GM21367 (cell line): ENCODE measurements around the gene DDX3X.

ENCODE experiments used
- ATAC-seq: cut with Tn5 transposase; IDR thresholded peaks from one replicate; pipeline ENCODE4 v1.9.1; 2021; ENCODE audit not compliant: unreplicated experiment

DDX3X gene

DNA sequence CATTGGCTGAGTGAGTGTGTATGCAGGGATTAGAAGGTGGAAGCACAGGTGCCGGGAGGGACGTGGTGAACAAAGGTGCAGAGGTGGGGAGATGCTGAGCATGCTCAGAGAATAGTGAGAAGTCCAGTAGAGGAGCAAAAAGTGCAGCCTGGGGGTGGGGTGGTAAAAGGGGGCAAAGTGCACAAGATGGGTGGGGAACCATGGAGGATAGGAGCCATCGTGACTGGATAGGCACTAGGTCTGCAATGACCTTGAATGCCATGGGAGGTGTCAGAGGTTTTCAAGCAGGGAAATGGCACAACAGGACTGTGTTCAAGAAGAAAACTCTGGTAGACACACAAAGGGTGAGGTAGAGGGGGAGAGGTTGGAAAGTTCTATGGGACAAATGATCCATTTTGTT, 6.6 kb upstream of the DDX3X start:
- no peak for ATAC-seq

DNA sequence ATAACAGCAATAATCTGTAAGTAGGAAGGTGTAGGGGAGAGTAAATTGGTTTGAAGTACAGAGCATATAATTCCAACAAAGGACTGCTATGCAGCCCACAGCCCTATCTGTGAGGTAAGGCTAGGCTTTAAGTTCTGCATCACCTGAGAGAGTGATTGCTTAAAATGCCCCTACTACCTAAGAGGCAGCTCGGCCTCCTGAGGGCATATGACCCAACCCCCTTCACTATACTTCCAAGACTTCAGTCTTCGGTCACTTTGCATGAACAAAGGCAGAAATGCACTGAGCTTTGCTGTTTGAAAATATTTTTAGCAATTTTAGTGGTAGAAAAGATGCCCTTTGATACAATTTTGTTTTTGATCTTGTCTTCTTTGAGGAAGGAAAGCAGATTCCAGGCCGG, 4.9 kb upstream of the DDX3X start:
- ATAC-seq = no peak

DNA sequence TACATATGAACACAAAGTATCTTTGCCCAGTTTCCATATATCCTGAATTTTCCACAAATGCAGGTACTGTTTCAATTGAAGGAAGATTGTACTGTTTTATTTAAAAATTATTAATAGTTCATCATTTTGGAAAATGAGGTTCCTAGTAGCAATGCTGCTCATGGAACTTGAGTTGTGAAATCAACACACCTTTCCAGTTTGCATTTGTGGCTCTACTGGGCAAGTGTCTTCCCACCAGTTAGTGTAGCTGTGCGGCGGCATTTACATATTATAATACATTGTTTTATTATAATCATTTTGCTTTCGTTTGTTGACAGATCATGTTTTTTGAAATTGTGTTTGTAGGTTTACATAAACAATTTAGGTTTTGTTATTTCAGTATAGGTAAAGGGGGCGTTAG, 2.0 kb upstream of the DDX3X start:
- no peak for ATAC-seq

DNA sequence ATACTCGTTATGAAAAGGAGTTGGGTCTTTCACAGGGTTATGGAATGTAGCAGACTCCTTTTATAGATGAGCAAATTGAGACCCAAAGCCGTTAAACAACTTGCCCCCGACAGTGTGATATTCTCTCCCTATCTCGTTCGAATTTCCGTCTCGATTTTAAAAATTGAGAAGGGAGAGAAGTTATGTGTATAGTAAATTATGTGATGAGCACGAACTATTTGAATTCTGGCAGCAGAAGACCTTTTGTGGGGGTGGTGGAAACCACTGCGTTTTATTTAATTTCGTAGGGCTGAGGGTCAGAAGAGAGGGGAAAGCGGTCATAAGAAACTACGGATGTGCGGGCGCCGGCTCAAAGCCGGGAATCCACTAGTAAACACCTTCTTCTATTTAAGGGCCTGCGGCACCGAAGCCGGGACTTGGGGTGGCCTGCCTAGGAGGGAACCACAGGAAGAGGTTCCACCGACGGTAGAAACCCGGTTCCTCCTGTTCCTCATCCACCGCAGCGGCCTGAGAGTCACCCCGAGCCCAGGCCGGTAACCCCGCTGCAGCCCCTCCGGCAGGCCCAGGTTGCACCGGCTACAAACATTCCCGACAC, 1.5 kb upstream of the DDX3X start:
- no peak for ATAC-seq

DNA sequence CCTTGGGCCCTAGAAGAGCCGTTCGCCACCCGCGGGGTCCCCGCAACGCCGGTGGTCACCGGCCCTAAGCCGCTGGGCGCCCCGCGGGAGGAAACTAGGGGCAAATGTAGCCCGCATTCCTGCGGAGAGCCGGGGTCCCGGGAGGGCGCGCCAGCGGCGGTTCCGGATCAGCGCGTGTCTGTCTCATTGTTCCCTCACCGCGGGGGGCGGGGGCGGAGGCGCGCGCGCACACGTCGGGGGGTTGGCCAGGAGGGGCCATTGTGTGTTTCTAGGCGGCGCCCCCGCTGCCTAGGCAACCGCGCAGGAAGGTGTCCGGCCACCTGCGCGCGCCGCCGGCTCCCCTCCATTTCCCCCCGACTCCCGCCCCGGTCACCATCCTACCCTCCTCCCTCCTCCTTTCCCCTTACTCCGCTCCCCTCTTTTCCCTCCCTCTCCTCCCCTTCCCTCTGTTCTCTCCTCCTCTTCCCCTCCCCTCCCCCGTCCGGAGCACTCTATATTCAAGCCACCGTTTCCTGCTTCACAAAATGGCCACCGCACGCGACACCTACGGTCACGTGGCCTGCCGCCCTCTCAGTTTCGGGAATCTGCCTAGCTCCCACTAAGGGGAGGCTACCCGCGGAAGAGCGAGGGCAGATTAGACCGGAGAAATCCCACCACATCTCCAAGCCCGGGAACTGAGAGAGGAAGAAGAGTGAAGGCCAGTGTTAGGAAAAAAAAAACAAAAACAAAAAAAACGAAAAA, 789 bp upstream of the DDX3X start:
- ATAC-seq = no peak

DNA sequence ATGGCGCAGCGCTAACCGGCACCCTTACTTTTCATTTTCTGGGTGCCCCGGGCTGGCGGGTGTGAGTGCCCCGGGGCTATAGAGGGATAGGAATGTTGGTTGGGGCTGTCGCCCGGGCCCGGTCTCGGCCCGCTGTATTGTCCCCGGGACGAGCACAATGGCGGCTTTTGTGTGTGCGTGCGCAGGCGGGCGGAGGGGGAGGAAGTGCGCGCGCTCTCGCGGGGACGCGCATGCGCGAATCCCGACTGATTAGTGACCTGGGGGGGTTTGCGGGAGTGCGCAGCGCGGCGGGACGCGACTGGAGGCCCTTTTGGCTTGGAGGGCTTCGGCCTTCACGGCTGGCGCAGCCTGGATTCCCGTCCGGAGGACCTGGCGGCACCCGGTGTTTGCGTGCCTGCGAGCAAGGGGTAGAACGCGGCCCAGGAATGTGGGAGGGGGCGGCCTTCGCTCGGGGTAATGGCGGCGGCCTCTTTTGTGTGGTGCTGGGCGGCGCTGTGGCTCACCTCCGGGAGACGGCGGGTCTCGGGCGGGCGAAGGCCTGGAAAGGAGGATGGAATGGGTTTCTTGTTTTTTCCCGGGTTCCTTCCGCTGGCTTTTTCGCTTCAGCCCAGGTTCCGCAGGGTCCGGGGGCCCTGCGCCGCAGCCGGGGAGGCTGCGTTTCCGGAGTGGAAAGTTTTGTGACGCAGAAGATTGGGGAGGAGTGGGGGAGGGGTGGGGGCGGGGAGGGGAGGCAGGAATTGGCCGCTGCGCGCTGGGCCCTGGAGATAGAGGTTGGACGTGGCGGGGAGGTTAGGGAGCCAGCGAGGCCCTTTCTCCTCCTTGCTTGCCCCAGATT, 618 bp downstream of the DDX3X start:
- ATAC-seq = peak; percentile 25

DNA sequence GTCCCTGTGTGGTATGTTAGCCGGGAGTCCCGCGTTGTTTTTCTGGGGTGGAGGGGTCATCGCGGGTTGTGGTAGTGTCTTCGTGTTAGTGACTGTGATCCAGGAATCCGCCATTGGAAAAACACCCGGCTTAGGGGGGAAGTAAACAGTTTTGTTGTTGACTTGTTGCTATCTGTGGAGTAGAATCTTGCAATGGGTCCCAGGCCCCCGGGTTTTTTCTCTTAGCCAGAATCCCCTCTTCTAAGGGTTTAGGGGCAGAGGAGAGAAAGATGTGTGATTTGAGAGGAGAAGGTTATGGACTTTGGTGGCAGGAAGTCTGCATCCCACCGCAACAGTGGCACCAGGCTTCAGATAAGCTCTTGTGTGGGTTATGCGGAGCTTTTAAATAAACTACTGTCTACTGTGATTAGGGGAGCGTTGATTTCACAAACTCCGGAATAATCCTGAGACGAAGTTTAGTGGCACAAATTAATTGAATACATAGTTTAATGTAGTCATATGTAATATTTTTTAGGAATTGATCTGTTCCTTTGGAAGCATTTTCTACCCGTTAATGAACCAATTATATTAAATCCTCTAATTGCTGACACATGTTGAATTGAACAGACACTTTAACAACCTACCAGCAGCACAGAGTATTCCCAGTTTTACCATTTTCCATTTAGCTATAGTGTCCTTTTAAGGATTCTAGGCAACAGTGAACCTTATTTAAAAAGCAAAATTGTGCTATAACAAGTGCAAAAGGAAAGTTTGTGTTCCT, 1.4 kb downstream of the DDX3X start:
- ATAC-seq = no peak

DNA sequence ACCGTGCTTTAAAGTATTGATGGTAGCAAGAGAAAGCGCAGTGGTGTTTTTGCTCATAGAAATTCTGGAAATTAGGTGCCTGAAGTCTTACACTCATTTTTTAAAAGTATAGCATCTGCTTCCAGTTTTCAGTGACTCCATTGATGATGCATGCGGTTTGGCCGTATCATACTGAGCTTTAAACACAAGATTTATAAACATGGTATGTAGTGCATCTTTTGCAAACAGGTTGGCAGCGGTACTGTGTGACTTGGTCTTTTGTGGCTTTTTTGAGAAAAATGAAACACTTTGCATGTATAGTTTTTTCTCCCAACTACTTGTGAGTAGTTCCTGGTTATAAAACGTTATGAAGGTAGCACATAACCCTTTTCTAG, 2.0 kb downstream of the DDX3X start:
- no peak for ATAC-seq

DNA sequence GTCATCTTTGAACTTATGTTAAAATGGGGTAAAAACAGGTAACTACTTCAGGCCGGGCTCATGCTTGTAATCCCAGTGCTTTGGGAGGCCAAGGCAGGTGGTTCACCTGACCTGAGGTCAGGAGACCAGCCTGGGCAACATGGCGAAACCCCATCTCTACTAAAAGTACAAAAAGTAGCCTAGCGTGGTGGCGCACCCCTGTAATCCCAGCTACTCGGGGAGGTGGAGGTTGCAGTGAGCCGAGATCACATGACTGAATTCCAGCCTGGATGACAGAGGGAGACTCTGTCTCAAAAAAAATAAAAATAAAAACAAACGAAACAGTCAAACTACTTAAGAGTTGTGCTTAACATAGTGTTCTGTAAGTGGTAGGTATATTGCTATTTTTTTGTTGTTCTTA, 2.5 kb downstream of the DDX3X start:
- ATAC-seq = no peak

DNA sequence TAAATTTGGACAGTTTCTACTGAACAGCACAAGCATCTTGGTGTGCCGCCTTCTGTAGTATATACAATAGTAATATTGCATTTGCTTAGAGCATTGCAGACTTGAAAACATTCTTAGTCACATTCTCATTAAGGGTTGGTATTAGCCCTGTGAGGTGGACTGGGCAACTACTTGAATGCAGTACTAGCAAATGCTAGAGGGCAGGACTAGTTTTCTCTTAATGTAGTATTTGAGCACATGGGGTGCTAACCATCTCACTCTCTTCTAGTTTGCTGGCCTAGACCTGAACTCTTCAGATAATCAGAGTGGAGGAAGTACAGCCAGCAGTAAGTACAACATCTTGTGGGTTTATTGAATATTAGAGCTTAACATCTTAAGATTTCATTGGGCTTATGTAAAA, 3.2 kb downstream of the DDX3X start:
- no peak for ATAC-seq

DNA sequence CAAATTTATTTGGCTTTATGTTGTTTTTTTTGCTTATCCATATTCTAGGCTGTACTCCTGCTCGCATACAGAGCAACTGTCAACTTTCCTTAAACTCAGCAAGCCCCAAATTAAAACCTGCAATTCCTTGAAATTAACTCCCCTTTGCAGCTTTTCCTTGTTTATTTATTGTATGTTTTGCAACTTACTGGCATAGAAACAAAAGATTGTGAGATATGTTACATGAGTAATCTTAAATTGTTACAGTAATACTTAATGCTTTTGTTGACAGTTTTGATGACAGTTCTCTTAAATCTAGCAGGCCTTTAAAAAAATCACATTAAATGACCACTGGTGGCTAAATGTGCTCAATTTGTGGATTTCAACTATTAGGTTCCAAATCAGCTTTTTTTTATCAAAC, 4.5 kb downstream of the DDX3X start:
- ATAC-seq = no peak

DNA sequence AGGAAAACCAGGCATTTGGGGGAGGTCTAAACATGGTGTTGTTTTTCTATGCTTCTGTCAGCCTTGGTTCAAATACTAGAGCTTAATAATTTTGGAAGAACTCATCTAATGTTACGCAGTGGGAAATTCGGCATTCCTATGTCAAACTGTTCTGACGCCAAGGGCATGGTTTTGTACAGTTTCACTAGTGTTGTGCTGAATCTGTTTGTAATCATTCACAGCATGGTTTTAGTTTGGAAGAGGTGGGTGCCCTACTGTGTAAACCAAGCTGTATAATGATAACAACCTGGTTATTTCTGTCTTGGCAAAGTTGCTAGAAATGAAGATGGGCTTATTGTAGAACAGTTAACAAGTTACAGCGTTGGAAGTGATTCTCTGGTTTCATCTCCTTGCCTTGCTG, 5.2 kb downstream of the DDX3X start:
- no peak for ATAC-seq

DNA sequence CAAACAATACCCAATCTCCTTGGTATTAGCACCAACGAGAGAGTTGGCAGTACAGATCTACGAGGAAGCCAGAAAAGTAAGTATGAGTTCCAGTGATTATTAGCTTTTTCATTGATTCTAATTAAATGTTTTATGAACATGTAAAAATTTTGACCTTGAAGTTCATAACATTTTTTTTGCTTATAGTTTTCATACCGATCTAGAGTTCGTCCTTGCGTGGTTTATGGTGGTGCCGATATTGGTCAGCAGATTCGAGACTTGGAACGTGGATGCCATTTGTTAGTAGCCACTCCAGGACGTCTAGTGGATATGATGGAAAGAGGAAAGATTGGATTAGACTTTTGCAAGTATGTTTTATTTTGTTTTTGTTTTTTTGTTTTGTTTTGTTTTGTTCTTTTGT, 10.1 kb downstream of the DDX3X start:
- ATAC-seq = no peak

DNA sequence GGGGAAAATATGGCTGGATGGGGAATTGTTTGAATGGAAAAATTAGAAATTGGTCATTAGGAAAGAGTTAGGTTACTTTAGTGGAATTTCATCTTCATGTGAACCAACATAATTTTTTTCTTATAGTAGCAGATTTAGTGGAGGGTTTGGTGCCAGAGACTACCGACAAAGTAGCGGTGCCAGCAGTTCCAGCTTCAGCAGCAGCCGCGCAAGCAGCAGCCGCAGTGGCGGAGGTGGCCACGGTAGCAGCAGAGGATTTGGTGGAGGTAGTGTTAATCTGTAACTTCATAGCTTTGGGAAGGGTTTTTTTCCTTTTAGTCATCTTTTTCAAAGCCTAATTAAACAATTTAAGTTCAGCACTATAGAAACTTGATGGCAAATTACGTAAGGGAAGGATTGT, 13.2 kb downstream of the DDX3X start:
- ATAC-seq = no peak

DNA sequence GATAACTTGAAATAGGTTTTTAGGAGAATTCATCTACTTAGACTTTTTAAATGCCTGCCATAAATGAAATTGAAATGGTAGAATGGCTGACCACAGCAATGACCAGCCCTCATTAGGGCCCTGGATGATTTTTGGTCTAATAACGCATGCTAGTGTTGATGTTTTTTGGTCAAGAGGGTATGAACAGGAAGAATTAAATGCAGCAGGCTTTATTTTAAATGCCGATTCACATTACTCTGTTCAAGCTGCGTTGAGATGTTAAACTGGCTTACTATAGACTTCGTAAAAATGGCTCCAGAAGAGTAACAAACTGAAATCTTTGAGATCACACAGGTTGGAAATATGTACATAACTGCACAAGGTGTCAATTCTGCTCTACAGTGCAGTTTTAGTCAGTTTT, 14.6 kb downstream of the DDX3X start:
- no peak for ATAC-seq

DNA sequence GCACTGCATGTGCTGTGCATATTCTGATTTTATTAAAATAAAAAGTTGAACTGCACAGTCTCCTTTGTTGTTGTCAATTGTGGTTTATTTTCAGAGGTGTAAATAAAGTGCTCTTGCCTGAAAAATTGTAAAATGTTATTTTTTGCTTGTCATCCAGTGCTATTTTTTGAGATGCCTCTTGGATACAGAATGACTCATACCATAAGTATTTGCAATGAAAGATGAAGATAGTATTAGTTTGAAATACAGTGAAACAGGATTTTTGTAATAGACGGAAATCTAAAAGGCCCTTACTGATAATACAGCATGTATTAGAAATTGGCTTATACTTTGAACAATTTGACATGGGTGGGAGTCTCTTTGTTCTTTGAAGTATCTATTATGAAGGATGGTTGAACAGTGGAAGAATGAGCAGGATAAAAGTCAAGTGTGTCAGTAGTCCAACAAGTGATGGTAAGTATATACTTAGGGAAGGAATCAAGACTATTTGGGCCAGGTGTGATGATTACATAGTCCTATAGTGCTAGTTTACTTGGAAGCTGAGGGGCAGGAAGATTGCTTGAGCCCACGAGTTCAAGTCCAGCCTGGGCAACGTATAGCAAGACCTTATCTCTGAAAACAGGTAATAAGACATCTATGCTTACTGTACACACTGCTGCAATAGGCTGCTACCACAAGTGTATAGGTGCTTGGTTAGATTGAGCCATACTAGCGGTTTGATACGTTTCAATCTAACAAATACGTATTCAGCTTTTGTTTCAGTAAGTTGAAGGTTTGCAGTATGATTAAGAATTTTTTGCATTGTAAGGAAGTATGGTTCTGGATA, 16.4 kb downstream of the DDX3X start:
- no peak for ATAC-seq

DNA sequence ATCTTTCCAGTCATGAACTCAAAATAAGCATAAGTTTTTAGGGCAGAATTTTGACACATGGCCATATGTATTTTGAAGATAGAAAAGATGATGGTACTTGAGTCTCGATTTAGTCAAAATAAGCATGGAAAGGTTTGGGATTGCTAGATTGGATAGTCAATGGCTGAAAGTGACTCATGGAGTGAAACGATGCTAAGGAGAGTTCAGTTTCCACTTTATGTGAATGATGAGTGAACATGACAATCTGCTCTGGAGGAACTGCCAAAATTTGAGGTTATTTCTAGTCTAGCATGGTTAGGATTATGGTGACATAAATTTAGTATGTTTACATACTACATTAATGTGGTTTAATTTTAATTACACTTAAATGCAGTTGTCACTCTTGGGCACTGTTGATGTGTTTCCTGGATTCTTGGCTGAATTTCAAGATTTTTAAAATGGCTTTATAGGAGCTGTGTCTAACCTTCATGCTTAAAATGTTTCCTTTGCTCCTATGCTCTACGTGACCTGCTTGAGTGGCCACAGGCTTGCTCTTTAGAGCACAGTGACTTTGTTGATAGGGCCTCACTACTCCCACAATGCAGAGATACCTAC, 17.1 kb downstream of the DDX3X start:
- ATAC-seq = no peak

DNA sequence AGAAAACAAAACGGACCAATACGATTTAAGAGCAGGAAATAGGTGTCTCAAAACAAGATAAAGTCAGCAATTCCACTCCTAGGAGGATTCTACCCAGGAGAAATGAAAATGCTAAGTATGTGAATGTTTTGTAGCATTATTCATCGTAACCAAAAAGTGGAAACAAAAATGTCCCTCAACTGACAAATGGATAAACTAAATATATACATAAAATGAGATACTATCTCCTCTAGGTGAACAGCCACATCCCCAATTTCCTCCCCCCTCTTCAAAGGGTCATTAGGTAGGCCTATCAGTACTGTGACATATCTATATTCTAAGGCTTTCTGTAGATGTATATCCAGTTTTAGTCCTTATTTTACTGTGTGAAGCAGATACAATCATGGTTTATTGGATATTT, 18.0 kb downstream of the DDX3X start:
- no peak for ATAC-seq

DNA sequence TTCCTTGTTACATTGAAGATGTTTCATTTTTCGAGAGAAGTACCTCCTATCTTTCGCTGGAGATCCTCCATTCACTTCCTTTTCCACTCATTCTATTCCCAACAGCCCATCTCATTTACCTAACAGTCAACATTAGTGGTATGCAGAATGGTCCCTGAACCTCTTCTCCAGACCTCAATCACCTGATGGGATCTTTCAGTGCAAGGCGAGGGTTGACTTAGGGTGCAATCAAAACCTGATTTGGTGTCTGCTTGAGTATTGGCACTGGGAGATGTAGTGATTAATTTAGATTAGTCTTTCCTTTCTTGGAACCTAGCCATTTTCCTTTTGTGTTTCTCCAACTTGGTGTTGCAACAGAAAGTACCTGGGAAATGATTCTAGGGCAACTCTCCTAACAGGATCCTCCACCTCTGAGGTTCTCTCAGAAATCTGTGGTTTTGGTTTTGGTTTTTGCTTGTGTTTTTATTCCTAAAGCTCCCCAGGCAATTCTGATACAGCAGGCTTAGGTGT, 18.4 kb downstream of the DDX3X start:
- no peak for ATAC-seq

DNA sequence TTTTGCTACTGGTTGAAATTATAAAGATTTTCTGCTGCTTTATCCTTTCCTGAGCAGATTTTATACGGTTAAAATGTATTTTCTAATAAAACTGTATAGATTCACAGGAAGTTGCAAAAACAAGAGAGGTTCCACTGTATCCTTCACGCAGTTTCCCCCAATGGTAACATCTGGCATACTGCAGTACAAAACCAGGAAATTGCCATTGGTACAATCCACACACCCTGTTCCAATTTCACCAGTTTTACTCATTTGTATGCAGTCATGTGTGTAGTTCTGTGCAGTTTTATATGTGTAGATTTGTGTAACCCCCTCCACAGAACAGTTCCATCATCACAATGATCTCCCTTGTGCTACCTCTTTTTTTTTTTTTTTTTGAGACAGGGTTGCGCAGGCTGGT, 20.0 kb downstream of the DDX3X start:
- no peak for ATAC-seq
